DND-41 (cell line): ENCODE data around the gene MALT1.
"Not testable (repeated sequence)": the region's sequence is repeated elsewhere in the genome, so short reads cannot be mapped to it uniquely, and the experiment has no call there.

Experiments
- ATAC-seq: fragments of 200-7000 bp; cut with Tn5 transposase; 3 replicates; pipeline ENCODE4 v1.9.1; 2021; ENCODE audit warnings: low read depth; ENCODE audit not compliant: insufficient read depth
- DNase-seq: peaks from one replicate; pipeline ENCODE4 v3.0.0-alpha.2; 2020
- H2AFZ ChIP-seq: 2 replicates; pipeline ENCODE4 v1.6.0; 2012; ENCODE audit warnings: low read depth, low read length
- H3K27ac ChIP-seq: 2 replicates; pipeline ENCODE4 v1.5.1; 2012; ENCODE audit warnings: low read length, inconsistent platforms
- H3K27me3 ChIP-seq: fragments of 200-600 bp; sonication (generic); 2 replicates; pipeline ENCODE4 v1.6.0; 2012; ENCODE audit warnings: low read length, mild to moderate bottlenecking, inconsistent platforms; ENCODE audit not compliant: insufficient read depth, poor library complexity
- H3K36me3 ChIP-seq: 2 replicates; pipeline ENCODE4 v1.5.1; 2012; ENCODE audit warnings: low read length, inconsistent platforms; ENCODE audit not compliant: insufficient read depth
- H3K4me1 ChIP-seq: 2 replicates; pipeline ENCODE4 v1.5.1; 2012; ENCODE audit warnings: mild to moderate bottlenecking, low read length; ENCODE audit not compliant: insufficient read depth
- H3K4me2 ChIP-seq: 2 replicates; pipeline ENCODE4 v1.6.0; 2012; ENCODE audit warnings: mild to moderate bottlenecking, moderate library complexity, low read length, inconsistent platforms; ENCODE audit not compliant: insufficient read depth
- H3K4me3 ChIP-seq, 2 experiments: fragments of 200-600 bp in 1 of 2; shearing (Covaris generic) in 1 of 2; 2 replicates each; pipeline ENCODE4 v1.5.1; 2012 to 2016; ENCODE audit warnings: inconsistent platforms in 2 of 2, low read length in 2 of 2, mild to moderate bottlenecking in 2 of 2, low read depth in 1 of 2, moderate library complexity in 1 of 2
- H3K79me2 ChIP-seq: 2 replicates; pipeline ENCODE4 v1.6.0; 2012; ENCODE audit warnings: low read length, inconsistent platforms; ENCODE audit not compliant: insufficient read depth
- H3K9ac ChIP-seq: 2 replicates; pipeline ENCODE4 v1.6.0; 2012; ENCODE audit warnings: low read depth, mild to moderate bottlenecking, inconsistent platforms, low read length, moderate library complexity
- H3K9me3 ChIP-seq: 2 replicates; pipeline ENCODE4 v1.5.1; 2012; ENCODE audit warnings: low read length, moderate library complexity, mild to moderate bottlenecking, inconsistent platforms; ENCODE audit not compliant: insufficient read depth, severe bottlenecking
- H4K20me1 ChIP-seq: 2 replicates; pipeline ENCODE4 v1.6.0; 2012; ENCODE audit warnings: low read length; ENCODE audit not compliant: insufficient read depth
- CTCF ChIP-seq: IDR thresholded peaks from 2 replicates; pipeline ENCODE4 v1.5.1; 2012; ENCODE audit warnings: borderline replicate concordance, low read length, moderate library complexity, mild to moderate bottlenecking; ENCODE audit not compliant: poor library complexity, severe bottlenecking; ENCODE audit errors: extremely low read depth
- EZH2 ChIP-seq: IDR thresholded peaks from 3 replicates; pipeline ENCODE4 v1.6.1; 2012; ENCODE audit warnings: borderline replicate concordance, low read depth, mild to moderate bottlenecking, moderate library complexity, low read length, inconsistent platforms; ENCODE audit not compliant: severe bottlenecking

The MALT1 gene

GRCh38 chr18:58640891-58641610 is 30.2 kb upstream of the MALT1 start:
- TF ChIP-seq EZH2 (no peak), CTCF (no peak)
- Histone ChIP-seq H3K9me3 (no peaks in the 10 kb centered on the region), H4K20me1 (no peaks in the 10 kb centered on the region), H2AFZ (no peak overlapping the region), H3K36me3 (no peaks in the 10 kb centered on the region), H3K27ac (no peak overlapping the region), H3K79me2 (no peaks in the 10 kb centered on the region), H3K27me3 (no peaks in the 10 kb centered on the region), H3K4me1 (no peaks in the 10 kb centered on the region), H3K4me2 (no peak overlapping the region), H3K4me3 (no peak overlapping the region), H3K9ac (no peak overlapping the region)
- ATAC-seq (no peak), DNase-seq (no peak)

- not testable (repeated sequence) for H3K4me3 ChIP-seq, H4K20me1 ChIP-seq, H3K27me3 ChIP-seq, H3K9me3 ChIP-seq, DNase-seq, H3K9ac ChIP-seq, ATAC-seq, H3K79me2 ChIP-seq, H3K27ac ChIP-seq, H3K36me3 ChIP-seq, H3K4me1 ChIP-seq, H2AFZ ChIP-seq, H3K4me2 ChIP-seq
These were observed 27.7 kb upstream of the MALT1 start for GRCh38 chr18:58643557-58643956.

GRCh38 chr18:58645398-58645797 is 25.9 kb upstream of the MALT1 start:
- TF ChIP-seq CTCF (no peak), EZH2 (no peak)
- Histone ChIP-seq H3K9me3 (no peaks in the 10 kb centered on the region), H3K36me3 (no peaks in the 10 kb centered on the region), H3K4me1 (0 out of 2 replicates have a peak, but pooled peaks cover 3% of the 10 kb centered on the region), H3K4me2 (no peak overlapping the region), H3K4me3 (no peak overlapping the region), H3K79me2 (no peaks in the 10 kb centered on the region), H3K27ac (no peak overlapping the region), H3K9ac (no peak overlapping the region), H2AFZ (no peak overlapping the region), H4K20me1 (no peaks in the 10 kb centered on the region), H3K27me3 (no peaks in the 10 kb centered on the region)
- ATAC-seq = no peak
- no peak for DNase-seq

- H3K79me2 ChIP-seq = no peaks in the 10 kb centered on the region
- no peak overlapping the region for H2AFZ ChIP-seq
- no peaks in the 10 kb centered on the region for H4K20me1 ChIP-seq
- DNase-seq (no peak), ATAC-seq (no peak)
- no peaks in the 10 kb centered on the region for H3K9me3 ChIP-seq
- no peak overlapping the region for H3K9ac ChIP-seq
- TF ChIP-seq CTCF (no peak), EZH2 (no peak)
- no peak overlapping the region for H3K4me2 ChIP-seq
- no peak overlapping the region for H3K4me3 ChIP-seq
- no peaks in the 10 kb centered on the region for H3K27me3 ChIP-seq
- no peak overlapping the region for H3K27ac ChIP-seq
- no peaks in the 10 kb centered on the region for H3K36me3 ChIP-seq
- 0 out of 2 replicates have a peak, but pooled peaks cover 3% of the 10 kb centered on the region for H3K4me1 ChIP-seq
These were observed 24.9 kb upstream of the MALT1 start for GRCh38 chr18:58646334-58646862.
